ENCODE results near the gene PPP2R1B. TPM values are rescaled to one million over a fixed set of nuclear protein-coding genes. Genes with fewer than 3 reads are reported as not detected.

The PPP2R1B gene
- total RNA-seq, 1 donor from 2014 or later: 6.5 TPM

- intact Hi-C loops (cut with micrococcal nuclease): loop anchor here (10.0 kb wide), 1 partner anchor 64 kb away; no protein-coding TSS in a partner anchor
- Histone ChIP-seq H3K27me3 (ENCODE audit: low read depth) (no peaks in the 10 kb centered on the region), H3K27ac (replicated peaks) (no peak overlapping the region), H3K4me3 (no peak overlapping the region), H3K9me3 (replicated peaks) (no peaks in the 10 kb centered on the region), H3K4me1 (peaks cover 22% of the 10 kb centered on the region), H3K36me3 (no peaks in the 10 kb centered on the region)
- no peak for TF ChIP-seq CTCF (IDR thresholded peaks at IDR 0.05; ENCODE audit: borderline replicate concordance)
- no peak for DNase-seq
These were observed 4.5 kb upstream of the PPP2R1B start for GRCh38 chr11:111770581-111771134.

- peak overlapping the region; percentile 88 for H3K27ac ChIP-seq (replicated peaks)
- no peaks in the 10 kb centered on the region for H3K9me3 ChIP-seq (replicated peaks)
- H3K4me3 ChIP-seq: peak overlapping the region; percentile 97
- intact Hi-C loops (cut with micrococcal nuclease): no loop called here
- H3K4me1 ChIP-seq: peaks cover 46% of the 10 kb centered on the region
- peaks cover 31% of the 10 kb centered on the region for H3K36me3 ChIP-seq
- H3K27me3 ChIP-seq (ENCODE audit: low read depth): no peaks in the 10 kb centered on the region
- DNase-seq: no peak
- no peak for TF ChIP-seq CTCF (IDR thresholded peaks at IDR 0.05; ENCODE audit: borderline replicate concordance)
These were observed 599 bp upstream of the PPP2R1B start for GRCh38 chr11:111766834-111767142.

- peak overlapping the region; percentile 97 for H3K4me3 ChIP-seq
- H3K9me3 ChIP-seq (replicated peaks): no peaks in the 10 kb centered on the region
- intact Hi-C loops (cut with micrococcal nuclease): no loop called here
- peak overlapping the region; percentile 88 for H3K27ac ChIP-seq (replicated peaks)
- H3K27me3 ChIP-seq (ENCODE audit: low read depth): no peaks in the 10 kb centered on the region
- no peak for DNase-seq
- no peak for TF ChIP-seq CTCF (IDR thresholded peaks at IDR 0.05; ENCODE audit: borderline replicate concordance)
- H3K36me3 ChIP-seq: peaks cover 44% of the 10 kb centered on the region
- peaks cover 54% of the 10 kb centered on the region for H3K4me1 ChIP-seq
These were observed 737 bp downstream of the PPP2R1B start for GRCh38 chr11:111765320-111765983.

- H3K27me3 ChIP-seq (ENCODE audit: low read depth): no peaks in the 10 kb centered on the region
- TF ChIP-seq CTCF (IDR thresholded peaks at IDR 0.05; ENCODE audit: borderline replicate concordance): no peak
- H3K36me3 ChIP-seq: peaks cover 52% of the 10 kb centered on the region
- DNase-seq: no peak
- H3K9me3 ChIP-seq (replicated peaks): no peaks in the 10 kb centered on the region
- H3K27ac ChIP-seq (replicated peaks): no peak overlapping the region
- intact Hi-C loops (cut with micrococcal nuclease): no loop called here
- peak overlapping the region; percentile 97 for H3K4me3 ChIP-seq
- peaks cover 62% of the 10 kb centered on the region for H3K4me1 ChIP-seq
These were observed 1.6 kb downstream of the PPP2R1B start for GRCh38 chr11:111764621-111765020.

GRCh38 chr11:111762981-111763643 is 3.1 kb downstream of the PPP2R1B start:
- no peak for DNase-seq
- H3K27ac ChIP-seq (replicated peaks): no peak overlapping the region
- TF ChIP-seq CTCF (IDR thresholded peaks at IDR 0.05; ENCODE audit: borderline replicate concordance): no peak
- H3K4me3 ChIP-seq: no peak overlapping the region
- H3K27me3 ChIP-seq (ENCODE audit: low read depth): no peaks in the 10 kb centered on the region
- H3K9me3 ChIP-seq (replicated peaks): no peaks in the 10 kb centered on the region
- intact Hi-C loops (cut with micrococcal nuclease): no loop called here
- H3K4me1 ChIP-seq: peaks cover 77% of the 10 kb centered on the region
- peaks cover 68% of the 10 kb centered on the region for H3K36me3 ChIP-seq
